Activated CD8-positive, alpha-beta memory T cell treated with anti-CD3 and anti-CD28 coated beads, Interleukin-2, amount 10 ng/mL, durations not matched to agents 7 days and 5 days (primary cell): ENCODE measurements around the gene FTCD. TPM values are rescaled to one million over a fixed set of nuclear protein-coding genes. Genes with fewer than 3 reads are reported as not detected.

Source experiments
- ATAC-seq: fragments of 150-1000 bp; cut with Tn5 transposase; one replicate; pipeline ENCODE4 v1.10.0; 2021; ENCODE audit warnings: moderate library complexity
- CTCF ChIA-PET: fragments of 350-600 bp; sonication (Branson Sonifier 250); formaldehyde crosslinking; loops from one replicate; lab custom pipeline; 2021; ENCODE audit warnings: antibody characterized with exemption; lab: Charles Lee
- DNase-seq: peaks from one replicate; pipeline ENCODE4 v3.0.0-alpha.2; 2020
- H3K27ac Mint-ChIP-seq: one replicate; pipeline ENCODE4 v1.8.0; 2021; ENCODE audit warnings: mild to moderate bottlenecking, mixed read lengths
- H3K27me3 Mint-ChIP-seq: one replicate; pipeline ENCODE4 v1.8.0; 2021; ENCODE audit warnings: mixed read lengths
- H3K36me3 Mint-ChIP-seq: one replicate; pipeline ENCODE4 v1.8.0; 2021; ENCODE audit warnings: mild to moderate bottlenecking, mixed read lengths
- H3K4me1 Mint-ChIP-seq: one replicate; pipeline ENCODE4 v1.8.0; 2021; ENCODE audit warnings: mixed read lengths
- H3K4me3 Mint-ChIP-seq: one replicate; pipeline ENCODE4 v1.8.0; 2021; ENCODE audit warnings: mild to moderate bottlenecking, moderate library complexity, mixed read lengths
- H3K9me3 Mint-ChIP-seq: one replicate; pipeline ENCODE4 v1.8.0; 2022; ENCODE audit warnings: low read depth, mixed read lengths
- total RNA-seq, 2 experiments: library from RNA; stranded (reverse); gene quantifications; one replicate each; pipeline ENCODE4 v1.2.3, GENCODE V29; 2021

FTCD gene
- total RNA-seq, 2 experiments from 2014 or later = not detected

DNA sequence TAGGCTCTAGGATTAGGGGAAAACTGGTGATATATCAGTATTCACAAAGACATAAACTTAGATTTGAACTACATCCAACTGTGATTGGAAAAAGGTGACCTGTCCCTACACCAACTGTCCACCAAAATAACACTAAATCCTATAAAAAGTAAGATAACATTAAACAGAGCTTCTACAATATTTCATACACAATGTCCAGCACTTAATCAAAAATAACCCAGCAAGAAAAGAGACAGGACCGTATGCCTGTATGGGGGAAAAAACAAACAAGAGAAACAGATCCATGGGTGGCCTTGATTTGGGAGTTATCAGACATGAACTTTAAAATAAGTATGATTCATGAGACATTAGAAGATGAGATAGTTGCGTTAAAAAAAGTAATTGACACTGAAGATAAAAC lies 67.2 kb downstream of the FTCD start:
- no peak for DNase-seq
- Mint-ChIP-seq H3K27me3 (peaks cover 5% of the 10 kb centered on the region), H3K4me1 (no peaks in the 10 kb centered on the region), H3K4me3 (no peak overlapping the region), H3K36me3 (peaks cover 8% of the 10 kb centered on the region), H3K9me3 (peaks cover 16% of the 10 kb centered on the region), H3K27ac (no peak overlapping the region)
- no peak for ATAC-seq
- CTCF ChIA-PET = no interaction called here

DNA sequence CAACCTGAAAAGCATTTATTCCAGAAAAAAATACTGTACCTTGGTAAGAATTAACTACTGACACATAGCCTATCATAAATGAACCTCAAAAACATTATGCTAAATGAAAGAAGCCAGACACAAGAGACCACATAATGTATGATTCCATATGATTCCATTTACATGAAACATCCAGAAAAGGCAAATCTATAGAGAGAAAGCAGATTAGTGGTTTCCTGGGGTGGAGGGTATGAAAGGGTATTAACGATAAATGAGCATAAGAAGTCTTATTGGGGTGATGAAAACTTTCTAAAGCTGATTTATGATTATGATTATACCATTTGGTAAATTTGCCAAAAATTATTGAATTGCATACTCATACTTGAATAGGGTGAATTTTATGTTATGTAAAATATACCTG lies 67.7 kb downstream of the FTCD start:
- peaks cover 8% of the 10 kb centered on the region for H3K36me3 Mint-ChIP-seq
- H3K4me3 Mint-ChIP-seq = no peak overlapping the region
- no peaks in the 10 kb centered on the region for H3K4me1 Mint-ChIP-seq
- peaks cover 5% of the 10 kb centered on the region for H3K27me3 Mint-ChIP-seq
- ATAC-seq (no peak), DNase-seq (no peak)
- no peak overlapping the region for H3K27ac Mint-ChIP-seq
- CTCF ChIA-PET = no interaction called here
- H3K9me3 Mint-ChIP-seq = peaks cover 16% of the 10 kb centered on the region

Other genes with a start within 250 kb of the FTCD start
- 1 to 10 TPM in 1 of 2 experiments, under 1 TPM in 1; 0.12 to 5.4 TPM for gene COL6A1, start 173.8 kb downstream of the FTCD start, total RNA-seq
- gene COL6A2, start 57.5 kb downstream of the FTCD start, total RNA-seq = 10 to 100 TPM in 1 of 2 experiments, 1 to 10 TPM in 1; 5.0 to 17.9 TPM
- gene SPATC1L, start 28.9 kb upstream of the FTCD start, total RNA-seq = 1 to 10 TPM; 4.2 to 4.8 TPM
- 10 to 100 TPM; 44.9 to 49.5 TPM for gene LSS, start 73.2 kb upstream of the FTCD start, total RNA-seq
- 100 to 1,000 TPM; 134 to 139 TPM for gene MCM3AP, start 130.0 kb upstream of the FTCD start, total RNA-seq
- 1 to 10 TPM; 6.9 to 9.1 TPM for gene YBEY, start 130.8 kb upstream of the FTCD start, total RNA-seq
- 10 to 100 TPM; 48.4 to 82.1 TPM for gene C21orf58, start 168.3 kb upstream of the FTCD start, total RNA-seq
- 100 to 1,000 TPM in 1 of 2 experiments, 10 to 100 TPM in 1; 89.7 to 104 TPM for gene PCNT, start 168.6 kb upstream of the FTCD start, total RNA-seq